GM19468 (cell line): ENCODE results near the gene TBC1D3B.
"Not testable (repeated sequence)": the region's sequence is repeated elsewhere in the genome, so short reads cannot be mapped to it uniquely, and the experiment has no call there.

ENCODE experiments used
- ATAC-seq: cut with Tn5 transposase; IDR thresholded peaks from one replicate; pipeline ENCODE4 v1.9.1; 2021; ENCODE audit warnings: mild to moderate bottlenecking, moderate library complexity, moderate number of reproducible peaks; ENCODE audit not compliant: unreplicated experiment; ENCODE audit errors: extremely low read depth

The TBC1D3B gene

DNA sequence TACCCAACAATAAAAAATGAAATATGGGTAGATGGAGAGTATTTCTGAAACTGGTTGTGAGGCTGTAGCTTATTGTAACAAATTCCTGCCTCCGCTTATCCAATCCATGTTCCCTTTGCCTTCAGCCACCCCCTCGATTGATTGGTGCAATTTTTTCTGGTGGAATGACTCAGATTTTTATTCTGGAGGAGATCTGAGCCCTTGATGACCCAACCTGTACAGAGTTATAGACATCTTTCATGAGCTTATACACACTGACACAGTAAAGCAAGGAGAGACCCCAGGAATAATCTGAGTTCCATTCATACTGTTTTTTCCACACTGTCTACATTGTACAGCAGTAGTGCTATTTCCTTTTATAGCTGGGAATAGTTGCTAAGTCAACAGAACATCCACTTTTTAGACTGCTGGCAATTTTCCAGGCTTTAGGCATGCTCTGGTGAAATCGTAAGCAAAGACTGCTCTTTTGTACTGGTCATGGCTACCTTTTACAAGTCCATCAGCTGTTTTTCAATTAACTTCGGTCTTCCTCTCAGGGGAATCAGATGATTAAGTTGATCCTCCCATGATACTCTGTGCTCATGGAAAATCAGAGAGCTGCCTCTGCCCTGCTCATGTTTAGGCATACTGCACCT lies 42.7 kb downstream of the TBC1D3B start:
- ATAC-seq = no peak

DNA sequence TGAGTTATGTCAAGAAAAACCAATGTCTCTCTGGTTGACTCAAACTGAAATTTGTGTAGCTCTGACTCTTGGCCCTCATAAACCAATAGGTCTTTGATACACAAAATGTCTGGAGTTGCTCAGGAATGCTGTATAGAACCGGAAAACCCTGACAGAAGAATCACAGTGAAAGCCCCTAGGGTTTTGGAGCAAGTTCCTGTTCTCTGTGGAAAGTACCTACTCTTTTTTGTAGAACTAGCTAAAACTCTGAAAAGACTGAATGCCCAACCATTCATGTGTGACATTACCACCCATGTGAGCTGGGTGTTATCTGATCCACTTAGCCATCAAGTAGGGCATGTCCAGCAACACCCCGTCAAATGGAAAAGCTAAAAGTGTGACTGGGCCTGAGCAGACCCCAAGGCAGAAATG lies 44.0 kb downstream of the TBC1D3B start:
- no peak for ATAC-seq

DNA sequence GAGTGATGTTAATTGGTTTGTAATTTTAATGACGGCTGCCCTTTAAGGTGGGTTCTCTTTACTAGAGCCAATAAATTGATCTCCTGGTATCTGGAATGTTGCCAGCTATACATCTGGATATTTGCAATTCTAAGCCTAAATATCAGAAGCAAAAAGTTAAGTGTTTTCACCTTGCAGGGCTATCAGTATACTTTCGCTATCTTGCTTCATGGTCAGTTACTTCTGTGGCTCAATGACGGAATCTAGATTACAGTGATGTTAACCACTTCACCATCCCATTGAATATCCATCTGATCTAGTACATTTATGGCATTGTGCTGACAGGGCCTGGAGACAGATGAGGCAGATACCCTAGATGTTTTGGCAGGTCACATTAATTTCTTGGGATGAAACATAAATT lies 44.5 kb downstream of the TBC1D3B start:
- no peak for ATAC-seq

DNA sequence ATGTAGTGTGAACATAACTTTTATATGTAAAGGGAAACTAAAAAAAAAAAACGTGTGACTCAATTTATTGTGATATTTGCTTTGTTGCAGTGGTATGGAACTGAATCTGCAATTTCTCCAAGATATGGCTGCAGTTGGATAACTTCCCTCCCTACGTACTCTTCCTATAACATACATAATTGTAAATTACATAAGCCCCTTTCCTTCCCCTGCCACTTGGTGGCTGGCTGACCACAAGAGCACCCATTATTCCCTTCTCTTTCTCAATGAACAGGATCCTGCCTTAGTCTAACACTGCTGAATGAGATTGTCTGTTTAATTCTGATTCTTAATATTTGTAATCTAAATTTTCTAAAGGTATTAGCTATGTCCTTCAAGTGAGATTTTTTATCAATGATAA lies 45.0 kb downstream of the TBC1D3B start:
- no peak for ATAC-seq

DNA sequence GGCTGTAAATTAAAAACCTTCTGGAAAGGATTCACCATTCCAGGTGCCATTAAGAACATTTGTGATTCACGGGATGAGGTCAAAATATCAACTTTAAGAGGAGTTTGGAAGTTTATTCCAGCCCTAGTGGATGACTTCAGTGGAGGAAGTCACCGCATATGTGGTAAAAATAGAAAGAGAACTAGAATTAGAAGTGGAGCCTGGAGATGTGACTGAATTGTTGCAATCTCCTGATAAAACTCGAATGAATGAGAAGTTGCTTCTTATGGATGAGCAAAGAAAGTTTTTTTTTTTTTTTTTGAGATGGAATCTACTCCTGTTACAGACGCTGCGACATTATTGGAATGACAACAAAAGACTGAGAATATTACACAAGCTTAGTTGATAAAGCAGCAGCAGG lies 46.1 kb downstream of the TBC1D3B start:
- ATAC-seq = no peak

DNA sequence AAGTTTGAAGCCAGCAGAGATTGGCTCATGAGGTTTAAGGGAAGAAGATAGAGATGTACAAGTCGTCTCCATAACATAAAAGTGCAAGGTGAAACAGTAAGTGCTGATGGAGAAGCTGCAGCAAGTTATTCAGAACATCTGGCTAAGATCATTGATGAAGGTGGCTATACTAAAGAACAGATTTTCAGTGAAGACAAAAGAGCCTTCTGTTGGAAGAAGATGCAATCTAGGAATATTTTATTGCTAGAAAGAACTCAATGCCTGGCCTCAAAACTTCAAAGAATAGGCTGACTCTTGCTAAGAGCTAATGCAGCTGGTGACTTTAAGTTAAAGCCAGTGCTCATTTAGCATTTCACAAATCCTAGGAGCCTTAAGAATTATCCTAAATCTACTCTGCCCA lies 46.8 kb downstream of the TBC1D3B start:
- no peak for ATAC-seq

DNA sequence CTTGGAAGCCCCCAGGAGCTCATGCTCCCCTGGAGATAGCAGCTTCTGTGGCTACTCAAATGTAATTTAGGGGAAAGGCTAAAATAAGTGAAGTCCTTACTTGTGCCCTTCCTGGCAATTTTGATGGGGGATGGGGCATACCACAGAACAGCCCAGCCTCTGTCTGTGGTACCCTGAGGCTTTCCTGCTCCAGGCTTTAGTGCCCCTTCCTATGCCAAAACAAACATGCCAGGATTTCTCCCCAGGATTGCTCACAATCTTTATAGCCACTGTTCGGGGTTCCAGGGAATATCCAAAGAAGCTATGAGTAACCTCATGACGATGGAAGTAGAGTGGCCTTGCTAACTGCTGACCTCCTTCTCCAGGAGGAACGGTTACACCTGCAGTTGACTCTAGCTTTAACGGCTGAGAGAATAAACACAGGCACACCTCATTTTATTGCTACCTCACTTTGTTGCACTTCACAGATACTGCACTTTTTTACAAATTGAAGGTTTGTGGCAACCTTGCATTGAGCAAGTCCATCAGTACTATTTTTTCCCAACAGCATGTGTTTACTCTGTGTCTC lies 47.9 kb downstream of the TBC1D3B start:
- ATAC-seq = no peak

DNA sequence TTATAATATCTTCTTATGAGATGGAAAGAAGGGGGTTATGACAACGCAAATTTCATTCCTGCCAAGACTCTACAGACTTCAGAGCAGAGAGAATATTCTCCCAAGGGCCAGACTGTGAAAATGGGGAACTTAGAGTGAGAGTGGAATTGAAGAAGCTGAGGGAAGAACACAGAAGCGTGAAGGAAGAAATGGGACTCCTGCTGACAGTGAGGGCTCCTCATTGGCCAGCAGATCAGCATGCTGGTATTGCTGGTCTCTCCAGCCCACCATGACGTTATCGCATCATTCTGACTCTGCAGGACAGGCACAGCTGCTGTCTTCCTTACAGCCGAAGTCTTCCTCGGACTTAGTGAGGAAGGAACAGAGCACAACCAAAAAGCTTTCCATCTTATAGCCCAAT lies 48.5 kb downstream of the TBC1D3B start:
- no peak for ATAC-seq

DNA sequence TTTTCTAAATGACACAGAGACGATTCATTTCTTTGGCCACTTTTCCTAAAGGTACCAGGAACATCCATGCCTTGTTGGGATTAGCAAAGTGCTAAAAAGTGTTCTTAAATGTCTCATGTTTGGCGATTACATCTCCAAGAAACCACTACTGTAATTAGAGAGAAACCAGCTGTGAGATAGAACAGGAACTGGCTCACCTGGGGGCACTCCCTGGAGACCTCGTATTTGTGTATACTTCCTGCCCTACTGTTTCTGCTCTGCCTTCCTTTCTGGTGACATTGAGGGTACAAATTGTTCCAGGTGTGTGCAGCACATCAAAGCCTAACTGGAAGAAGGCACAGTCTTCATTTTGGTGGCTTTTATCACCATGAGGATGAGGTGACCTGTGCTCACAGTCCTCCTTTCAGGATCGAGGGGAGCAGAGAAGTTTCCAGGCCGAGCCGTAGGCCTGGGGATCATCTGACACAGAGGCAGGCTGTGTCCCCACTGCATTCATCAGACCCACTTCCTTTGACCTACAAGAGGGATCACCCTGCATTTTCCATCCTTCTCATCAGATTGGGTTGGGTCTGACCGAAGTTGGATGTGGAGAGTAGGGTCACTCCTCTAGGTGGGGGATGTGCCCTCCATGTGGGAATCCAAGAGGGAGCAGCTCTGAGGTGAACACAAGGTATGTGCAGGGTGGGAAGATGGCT lies 49.1 kb downstream of the TBC1D3B start:
- no peak for ATAC-seq

DNA sequence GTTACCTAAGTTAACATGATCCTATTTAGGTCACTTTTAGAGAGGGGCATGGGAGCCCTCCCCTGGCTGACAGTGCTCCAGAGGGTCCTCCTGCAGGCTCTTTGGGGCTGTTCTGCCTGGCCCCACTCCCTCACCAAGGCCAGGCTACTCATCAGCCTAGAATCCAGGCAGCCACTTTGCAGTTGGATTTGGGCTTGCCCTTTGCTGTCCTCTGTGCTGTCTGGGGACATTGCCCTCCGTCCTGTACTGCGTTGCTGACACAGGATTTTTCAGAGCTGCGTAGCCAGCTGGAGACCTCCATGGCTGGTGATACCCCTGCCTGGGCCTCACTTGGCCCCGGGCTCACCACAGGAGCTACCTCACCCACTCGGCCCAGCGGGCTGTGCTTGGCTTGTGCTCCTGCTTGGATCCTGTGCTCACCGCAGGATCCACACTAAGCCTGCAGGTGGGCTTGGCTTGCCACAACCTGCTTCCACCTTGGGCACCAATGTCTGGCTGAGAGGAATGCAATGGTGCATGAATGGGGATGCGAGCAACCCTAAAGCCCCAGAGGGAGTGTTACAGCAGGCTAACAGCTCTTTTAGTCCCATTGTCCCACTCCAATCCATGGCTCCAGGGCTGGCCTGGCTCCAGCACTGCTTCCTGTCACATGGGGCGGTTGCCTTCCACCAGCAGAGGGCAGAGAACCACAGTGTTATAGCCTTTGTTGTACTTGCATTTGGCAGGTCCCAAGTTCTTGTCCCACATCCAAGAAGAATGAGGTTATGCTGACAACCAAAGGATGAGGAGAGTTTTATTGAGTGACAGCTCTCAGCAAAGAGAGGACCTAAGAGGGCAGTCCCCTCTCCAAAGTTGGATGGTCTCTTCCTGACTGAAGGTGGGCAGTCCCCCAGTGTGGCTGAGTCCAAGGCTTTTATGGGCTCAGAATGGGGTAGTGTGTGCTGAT lies 51.3 kb downstream of the TBC1D3B start:
- no peak for ATAC-seq

DNA sequence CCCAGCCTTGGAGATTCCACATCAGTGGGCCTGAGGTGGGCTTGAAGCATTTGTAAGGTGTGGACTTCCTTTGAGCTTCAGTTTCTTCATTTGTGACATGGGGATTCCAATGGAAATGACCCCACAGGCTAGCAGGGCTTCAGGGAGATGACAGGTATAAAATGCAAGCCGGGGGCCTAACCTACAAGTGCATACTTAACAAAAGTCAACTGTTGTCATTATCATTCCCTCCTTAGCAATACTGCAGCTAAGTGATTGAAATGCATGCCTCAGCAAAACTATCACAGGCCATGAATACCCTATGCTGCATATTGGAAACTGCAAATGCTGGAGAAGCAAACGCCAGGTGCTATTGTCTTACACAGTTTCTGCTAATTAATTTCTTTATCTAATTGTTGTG lies 53.0 kb downstream of the TBC1D3B start:
- no peak for ATAC-seq

DNA sequence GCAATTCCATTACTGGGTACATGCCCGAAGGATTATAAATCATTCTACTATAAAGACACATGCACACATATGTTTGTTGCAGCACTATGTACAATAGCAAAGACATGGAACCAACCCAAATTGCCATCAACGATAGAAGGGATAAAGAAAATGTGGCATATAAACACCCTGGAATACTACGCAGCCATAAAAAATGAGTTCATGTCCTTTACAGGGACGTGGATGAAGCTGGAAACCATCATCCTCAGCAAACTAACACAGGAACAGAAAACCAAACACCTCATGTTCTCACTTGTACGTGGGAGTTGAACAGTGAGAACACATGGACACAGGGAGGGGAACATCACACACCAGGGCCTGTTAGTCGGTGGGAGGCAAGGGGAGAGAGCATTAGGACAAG lies 55.3 kb downstream of the TBC1D3B start:
- not testable (repeated sequence) for ATAC-seq

DNA sequence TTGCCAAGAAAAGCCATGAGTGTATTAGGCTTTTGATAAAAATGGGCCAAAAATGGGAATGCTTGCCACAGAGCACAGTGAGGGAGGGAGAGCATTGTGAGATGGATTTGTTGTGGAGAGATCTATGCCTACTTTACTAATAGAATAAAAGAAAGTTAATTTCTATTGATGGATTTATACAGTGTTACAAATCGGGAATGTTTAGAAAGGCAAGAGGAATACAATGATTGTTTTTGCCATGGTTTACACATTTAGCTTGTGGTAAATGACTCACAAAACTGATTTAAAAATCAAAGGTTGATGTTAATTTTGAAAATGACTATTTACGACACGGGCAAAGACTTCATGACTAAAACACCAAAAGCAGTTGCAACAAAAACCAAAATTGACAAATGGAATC lies 56.2 kb downstream of the TBC1D3B start:
- ATAC-seq = no peak

DNA sequence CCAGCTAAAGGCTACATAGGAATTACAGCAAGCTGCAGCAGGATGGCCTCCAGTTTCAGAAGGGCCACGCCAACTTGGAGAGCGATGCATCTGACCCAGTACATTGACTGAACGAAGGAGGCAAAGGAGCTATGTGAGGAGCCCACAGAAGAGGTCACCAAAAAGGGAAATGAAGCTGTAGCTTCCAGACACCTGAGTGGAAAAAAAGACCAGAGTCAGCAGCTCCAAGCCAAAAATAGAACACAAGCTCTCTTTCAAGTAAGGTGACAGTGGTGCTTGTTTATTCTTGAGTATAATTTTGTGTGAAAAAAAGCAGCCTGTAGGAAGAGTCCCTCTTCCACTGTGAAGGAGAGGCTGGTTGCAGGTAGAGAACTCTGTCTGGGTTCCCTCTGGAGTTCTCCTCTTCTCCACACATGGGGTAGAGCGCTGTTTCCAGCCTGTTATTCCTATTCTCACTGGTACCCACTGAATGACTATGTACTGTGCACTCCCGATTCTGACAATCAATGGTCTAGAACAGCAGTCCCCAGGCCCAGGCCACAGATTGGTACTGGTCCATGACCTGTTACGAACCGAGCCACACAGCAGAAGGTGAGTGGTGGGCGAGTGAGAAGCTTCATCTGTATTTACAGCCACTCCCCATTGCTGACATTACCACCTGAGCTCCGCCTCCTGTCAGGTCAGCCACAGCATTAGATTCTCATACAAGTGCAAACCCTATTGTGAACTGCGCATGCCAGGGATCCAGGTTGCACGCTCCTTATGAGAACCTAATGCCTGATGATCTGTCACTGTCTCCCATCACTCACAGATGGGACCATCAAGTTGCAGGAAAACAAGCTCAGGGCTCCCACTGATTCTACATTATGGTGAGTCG lies 57.7 kb downstream of the TBC1D3B start:
- no peak for ATAC-seq

DNA sequence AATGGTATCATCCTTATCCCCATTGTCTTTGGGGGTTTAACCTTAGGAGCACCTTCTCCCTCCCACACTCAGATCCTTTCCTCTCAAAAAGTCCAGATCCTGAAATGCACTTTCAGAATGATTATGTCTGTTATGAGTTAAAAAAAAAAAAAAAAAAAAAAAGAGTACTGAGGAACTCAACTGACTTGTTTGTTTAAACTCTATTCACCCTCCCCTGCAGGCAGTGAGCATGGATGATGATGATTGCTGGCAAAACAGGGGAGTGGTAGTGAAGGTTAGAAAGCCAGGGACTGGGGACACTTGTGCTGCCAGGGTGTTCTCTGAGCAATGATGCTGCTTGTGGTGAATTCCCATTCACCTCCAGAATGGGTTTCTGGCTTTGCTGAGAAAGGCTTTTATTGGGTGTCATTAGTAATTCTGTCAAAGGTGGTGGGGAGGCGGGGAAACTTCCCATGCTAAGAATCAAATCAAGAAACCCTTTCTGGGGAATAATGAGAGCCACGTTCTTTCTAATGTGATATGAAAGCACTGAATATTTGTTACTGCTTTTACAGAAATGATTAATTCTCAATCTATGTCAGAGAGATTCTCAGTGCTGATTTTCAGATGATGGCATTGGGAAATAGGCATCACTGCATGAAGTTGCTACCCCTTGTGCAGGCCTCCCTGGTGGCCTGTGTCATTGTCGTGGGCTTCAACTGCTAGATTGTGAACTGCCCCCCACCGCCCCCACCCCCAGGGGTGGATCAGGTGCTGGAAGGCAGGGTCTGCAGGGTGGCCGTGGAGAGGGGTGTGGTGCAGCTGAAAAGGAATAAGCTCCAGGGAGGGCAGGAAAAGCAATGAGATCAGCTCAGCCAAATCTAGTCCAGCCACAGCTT lies 58.7 kb downstream of the TBC1D3B start:
- no peak for ATAC-seq
